HG03060 (cell line): ENCODE results near the gene HMGCS2.

Experiments
- ATAC-seq: cut with Tn5 transposase; IDR thresholded peaks from one replicate; pipeline ENCODE4 v1.9.1; 2021; ENCODE audit warnings: low read depth, moderate number of reproducible peaks; ENCODE audit not compliant: unreplicated experiment

Gene HMGCS2

GRCh38 chr1:119703666-119704450 lies 64.8 kb downstream of the HMGCS2 start:
- no peak for ATAC-seq

GRCh38 chr1:119702384-119702783 lies 66.3 kb downstream of the HMGCS2 start:
- no peak for ATAC-seq

- no peak for ATAC-seq
These were observed 67.0 kb downstream of the HMGCS2 start for GRCh38 chr1:119701659-119702058.

- ATAC-seq: no peak
These were observed 68.4 kb downstream of the HMGCS2 start for GRCh38 chr1:119700326-119700725.
